IMR-90 (cell line): ENCODE data around the gene RXFP1. TPM values are rescaled to one million over a fixed set of nuclear protein-coding genes. Genes with fewer than 3 reads are reported as not detected.

ENCODE experiments used
- ATAC-seq: fragments of 200-7000 bp; cut with Tn5 transposase; 2 replicates; pipeline ENCODE4 v1.9.1; 2020; ENCODE audit warnings: low read depth, mild to moderate bottlenecking, moderate library complexity
- BruUV-seq: library from RNA; stranded (reverse); fragments of 400-500 nt; replicated peaks from 2 replicates; lab custom pipeline; 2021; lab: Mats Ljungman, UMichigan
- CTCF ChIA-PET: fragments of 300-600 bp; formaldehyde crosslinking; extraction: SDS; loops from one replicate; lab custom pipeline; 2021; ENCODE audit warnings: antibody characterized with exemption; lab: Yijun Ruan, JAX
- POLR2A ChIA-PET: fragments of 300-600 bp; sonication (Branson Sonifier 250); formaldehyde crosslinking; loops from one replicate; lab custom pipeline; 2022; ENCODE audit warnings: antibody characterized with exemption; ENCODE audit not compliant: unreplicated experiment; lab: Charles Lee
- DNase-seq: peaks from one replicate; pipeline ENCODE4 v3.0.0; 2013
- H2AFZ ChIP-seq: replicated peaks from 2 replicates; pipeline ENCODE3; 2013; ENCODE audit warnings: low read length, mild to moderate bottlenecking; ENCODE audit not compliant: poor library complexity
- H2AK5ac ChIP-seq: 2 replicates; pipeline ENCODE4 v1.6.1; 2013; ENCODE audit warnings: low read depth, low read length, inconsistent platforms
- H2AK9ac ChIP-seq: replicated peaks from 2 replicates; pipeline ENCODE3; 2013; ENCODE audit warnings: mild to moderate bottlenecking, low read depth, low read length, moderate library complexity; ENCODE audit not compliant: poor library complexity
- H2BK120ac ChIP-seq: 2 replicates; pipeline ENCODE4 v1.6.1; 2013; ENCODE audit warnings: low read depth, low read length, inconsistent platforms
- H2BK15ac ChIP-seq: 3 replicates; pipeline ENCODE4 v1.6.1; 2013; ENCODE audit warnings: low read depth, low read length, inconsistent platforms
- H2BK20ac ChIP-seq: 2 replicates; pipeline ENCODE4 v1.6.1; 2013; ENCODE audit warnings: low read depth, mild to moderate bottlenecking, inconsistent platforms, low read length, moderate library complexity
- H2BK5ac ChIP-seq: 2 replicates; pipeline ENCODE4 v1.6.1; 2013; ENCODE audit warnings: mild to moderate bottlenecking, low read depth, low read length, inconsistent platforms; ENCODE audit not compliant: poor library complexity, severe bottlenecking
- H3K14ac ChIP-seq: replicated peaks from 2 replicates; pipeline ENCODE4 v1.6.1; 2013; ENCODE audit warnings: low read depth, low read length, inconsistent platforms
- H3K18ac ChIP-seq: 2 replicates; pipeline ENCODE4 v1.6.1; 2013; ENCODE audit warnings: low read depth, low read length, control low read depth
- H3K23ac ChIP-seq: 2 replicates; pipeline ENCODE4 v1.6.1; 2013; ENCODE audit warnings: low read depth, low read length, inconsistent platforms
- H3K27ac ChIP-seq: 2 replicates; pipeline ENCODE4 v1.5.1; 2013; ENCODE audit warnings: mild to moderate bottlenecking, control low read depth, low read length; ENCODE audit not compliant: insufficient read depth
- H3K27me3 ChIP-seq: 2 replicates; pipeline ENCODE4 v1.6.1; 2013; ENCODE audit warnings: low read length; ENCODE audit not compliant: control insufficient read depth, insufficient read depth
- H3K36me3 ChIP-seq: 2 replicates; pipeline ENCODE4 v1.6.1; 2013; ENCODE audit warnings: low read length, mixed read lengths; ENCODE audit not compliant: control insufficient read depth, insufficient read depth
- H3K4ac ChIP-seq: 2 replicates; pipeline ENCODE4 v1.6.1; 2013; ENCODE audit warnings: low read depth, low read length, inconsistent platforms
- H3K4me1 ChIP-seq: 2 replicates; pipeline ENCODE4 v1.6.1; 2013; ENCODE audit warnings: low read length, mixed read lengths; ENCODE audit not compliant: control insufficient read depth, insufficient read depth
- H3K4me2 ChIP-seq: 2 replicates; pipeline ENCODE4 v1.6.1; 2013; ENCODE audit warnings: low read depth, mild to moderate bottlenecking, control low read depth, low read length, moderate library complexity
- H3K4me3 ChIP-seq: 2 replicates; pipeline ENCODE4 v1.5.1; 2013; ENCODE audit warnings: low read depth, mild to moderate bottlenecking, control low read depth, low read length, moderate library complexity; ENCODE audit not compliant: insufficient read depth
- H3K56ac ChIP-seq: 2 replicates; pipeline ENCODE4 v1.6.1; 2013; ENCODE audit warnings: low read length, inconsistent platforms; ENCODE audit not compliant: insufficient read depth; ENCODE audit errors: extremely low read depth
- H3K79me1 ChIP-seq, 2 experiments: 2 replicates each; pipeline ENCODE4 v1.6.1; 2013; ENCODE audit warnings: low read length in 2 of 2, inconsistent platforms in 1 of 2, low read depth in 1 of 2
- H3K9ac ChIP-seq: 2 replicates; pipeline ENCODE4 v1.6.1; 2013; ENCODE audit warnings: low read depth, low read length, control low read depth
- H3K9me1 ChIP-seq: 2 replicates; pipeline ENCODE4 v1.6.1; 2013; ENCODE audit warnings: low read length, inconsistent platforms; ENCODE audit not compliant: insufficient read depth
- H3K9me3 ChIP-seq: 2 replicates; pipeline ENCODE4 v1.6.1; 2013; ENCODE audit warnings: low read length; ENCODE audit not compliant: control insufficient read depth, insufficient read depth
- H4K20me1 ChIP-seq: 2 replicates; pipeline ENCODE4 v1.6.1; 2013; ENCODE audit warnings: low read length, inconsistent platforms; ENCODE audit not compliant: insufficient read depth
- H4K5ac ChIP-seq: 2 replicates; pipeline ENCODE4 v1.6.1; 2013; ENCODE audit warnings: mild to moderate bottlenecking, low read depth, low read length, control low read depth
- H4K8ac ChIP-seq, 2 experiments: 2 replicates each; pipeline ENCODE4 v1.6.1; 2013; ENCODE audit warnings: low read depth in 2 of 2, low read length in 2 of 2, control low read depth in 1 of 2, inconsistent platforms in 1 of 2
- H4K91ac ChIP-seq: 2 replicates; pipeline ENCODE4 v1.6.1; 2013; ENCODE audit warnings: low read depth, low read length, inconsistent platforms; ENCODE audit not compliant: insufficient read depth
- MAZ ChIP-seq: IDR thresholded peaks from 2 replicates; pipeline ENCODE4 v1.6.1; 2012; ENCODE audit warnings: low read depth, mild to moderate bottlenecking, low read length, improper control_type of control experiment, moderate library complexity, borderline replicate concordance
- RAD21 ChIP-seq: IDR thresholded peaks from 2 replicates; pipeline ENCODE4 v1.6.1; 2012; ENCODE audit warnings: low read length, improper control_type of control experiment
- WGBS, 2 experiments: methylation state at CpG; one replicate each; pipeline versions ENCODE4 v1.1.5 to v1.1.7; 2013; ENCODE audit warnings: missing lambda C conversion rate in 2 of 2; ENCODE audit not compliant: insufficient read length in 1 of 2; ENCODE audit errors: extremely low coverage in 2 of 2; 5-methylcytosine and 5-hydroxymethylcytosine counted together
- dilution Hi-C: fragments of 300-500 bp; cut with HindIII; formaldehyde crosslinking; loops from one replicate; pipeline ENCODE4 v1.14.3; 2018; ENCODE audit warnings: low sequenced_read_pairs; ENCODE audit not compliant: unreplicated experiment
- in situ Hi-C: fragments of 300-500 bp; cut with MboI; formaldehyde crosslinking; loops from 3 replicates; pipeline ENCODE4 v1.14.3; 2019; ENCODE audit warnings: low sequenced_read_pairs, inconsistent platforms, mixed read lengths
- intact Hi-C: fragments of 100-400 bp; cut with micrococcal nuclease; formaldehyde crosslinking; loops from 2 replicates; pipeline ENCODE4 v1.10.0; 2022
- polyA plus RNA-seq, 3 experiments: library from polyadenylated mRNA; depleted of rRNA; stranded (reverse); fragments of >200 nt; gene quantifications; 2 replicates each; pipeline ENCODE4 v1.2.3, GENCODE V29; 2012; ENCODE audit warnings: low replicate concordance in 1 of 3
- total RNA-seq: library from RNA; depleted of rRNA; stranded (reverse); fragments of >200 nt; gene quantifications from 2 replicates; pipeline ENCODE4 v1.2.3, GENCODE V29; 2012
- TF ChIP-seq, protein P1 (sequence below): fragments of 150-350 bp; IDR thresholded peaks from 2 replicates; pipeline ENCODE4 v1.6.1; 2016; ENCODE audit warnings: low read depth, mild to moderate bottlenecking, low read length, moderate library complexity, borderline replicate concordance
- TF ChIP-seq, protein P2 (sequence below): conservative IDR thresholded peaks from 2 replicates; pipeline ENCODE4 v1.5.1; 2012; ENCODE audit warnings: mild to moderate bottlenecking, low read depth, low read length, improper control_type of control experiment

The RXFP1 gene
- total and polyA plus RNA-seq, 2 of the 4 experiments (the other 2 are of a cell fraction) = not detected

DNA sequence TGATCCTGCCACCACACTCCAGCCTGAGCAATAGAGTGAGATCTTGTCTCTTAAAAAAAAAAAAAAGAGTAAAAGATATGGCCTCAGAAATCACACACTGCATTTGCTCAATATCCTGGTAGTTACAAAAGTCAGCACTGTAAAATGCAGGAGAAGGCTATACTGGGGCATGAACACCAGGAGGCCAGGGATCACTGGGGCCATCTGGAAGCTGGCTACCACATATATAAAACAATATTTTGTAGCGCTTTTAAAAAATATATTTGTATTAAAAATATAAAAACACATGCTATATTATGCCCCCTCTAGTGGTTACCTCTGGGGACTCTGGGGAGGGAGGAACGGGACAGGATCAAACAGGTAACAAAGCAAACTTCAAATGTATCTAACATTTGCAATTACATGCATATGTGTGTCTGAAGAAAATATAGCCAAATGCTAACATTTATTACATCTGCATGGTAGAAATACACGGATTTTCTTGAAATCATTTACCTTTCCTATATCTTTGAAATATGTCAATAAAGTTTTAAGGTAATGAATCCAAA is 146.0 kb downstream of the RXFP1 start:
- Histone ChIP-seq H3K14ac (no peak overlapping the region), H3K27ac (no peak overlapping the region), H3K4me1 (no peaks in the 10 kb centered on the region), H3K36me3 (no peaks in the 10 kb centered on the region), H2BK20ac (no peak overlapping the region), H3K9me1 (no peaks in the 10 kb centered on the region), H4K20me1 (no peaks in the 10 kb centered on the region), H3K79me1 (peaks cover 2 to 21% of the 10 kb centered on the region in 2 experiments; a peak in 2 of 4 replicates), H3K9ac (no peak overlapping the region), H4K8ac (no peak overlapping the region), H3K4me3 (no peak overlapping the region), H4K91ac (no peak overlapping the region), H3K4me2 (no peak overlapping the region), H2AFZ (no peak overlapping the region), H4K5ac (no peak overlapping the region), H2AK9ac (no peak overlapping the region), H3K27me3 (no peaks in the 10 kb centered on the region), H3K56ac (no peak overlapping the region), H2BK15ac (no peak overlapping the region), H2BK120ac (no peak overlapping the region), H2AK5ac (no peak overlapping the region), H3K4ac (no peak overlapping the region), H3K18ac (no peak overlapping the region), H2BK5ac (no peak overlapping the region), H3K23ac (no peak overlapping the region), H3K9me3 (no peaks in the 10 kb centered on the region)
- in situ Hi-C loops = no loop called here
- TF ChIP-seq, protein P1, sequence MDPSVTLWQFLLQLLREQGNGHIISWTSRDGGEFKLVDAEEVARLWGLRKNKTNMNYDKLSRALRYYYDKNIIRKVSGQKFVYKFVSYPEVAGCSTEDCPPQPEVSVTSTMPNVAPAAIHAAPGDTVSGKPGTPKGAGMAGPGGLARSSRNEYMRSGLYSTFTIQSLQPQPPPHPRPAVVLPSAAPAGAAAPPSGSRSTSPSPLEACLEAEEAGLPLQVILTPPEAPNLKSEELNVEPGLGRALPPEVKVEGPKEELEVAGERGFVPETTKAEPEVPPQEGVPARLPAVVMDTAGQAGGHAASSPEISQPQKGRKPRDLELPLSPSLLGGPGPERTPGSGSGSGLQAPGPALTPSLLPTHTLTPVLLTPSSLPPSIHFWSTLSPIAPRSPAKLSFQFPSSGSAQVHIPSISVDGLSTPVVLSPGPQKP = no peak
- TF ChIP-seq, protein P2, sequence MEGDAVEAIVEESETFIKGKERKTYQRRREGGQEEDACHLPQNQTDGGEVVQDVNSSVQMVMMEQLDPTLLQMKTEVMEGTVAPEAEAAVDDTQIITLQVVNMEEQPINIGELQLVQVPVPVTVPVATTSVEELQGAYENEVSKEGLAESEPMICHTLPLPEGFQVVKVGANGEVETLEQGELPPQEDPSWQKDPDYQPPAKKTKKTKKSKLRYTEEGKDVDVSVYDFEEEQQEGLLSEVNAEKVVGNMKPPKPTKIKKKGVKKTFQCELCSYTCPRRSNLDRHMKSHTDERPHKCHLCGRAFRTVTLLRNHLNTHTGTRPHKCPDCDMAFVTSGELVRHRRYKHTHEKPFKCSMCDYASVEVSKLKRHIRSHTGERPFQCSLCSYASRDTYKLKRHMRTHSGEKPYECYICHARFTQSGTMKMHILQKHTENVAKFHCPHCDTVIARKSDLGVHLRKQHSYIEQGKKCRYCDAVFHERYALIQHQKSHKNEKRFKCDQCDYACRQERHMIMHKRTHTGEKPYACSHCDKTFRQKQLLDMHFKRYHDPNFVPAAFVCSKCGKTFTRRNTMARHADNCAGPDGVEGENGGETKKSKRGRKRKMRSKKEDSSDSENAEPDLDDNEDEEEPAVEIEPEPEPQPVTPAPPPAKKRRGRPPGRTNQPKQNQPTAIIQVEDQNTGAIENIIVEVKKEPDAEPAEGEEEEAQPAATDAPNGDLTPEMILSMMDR = peak; percentile 39
- TF ChIP-seq MAZ = no peak
- TF ChIP-seq RAD21 = peak; percentile 27; the same call in 1 of the 2 replicates
- intact Hi-C loops = no loop called here
- CTCF ChIA-PET = interaction anchor here (0.6 to 2.0 kb wide), 4 partner anchors 12 to 629 kb away, joined by 3 to 6 read pairs (median 4); no protein-coding TSS in a partner anchor
- dilution Hi-C loops = no loop called here
- no peak for ATAC-seq
- peak; percentile 25 for DNase-seq
- no CpG with 5 or more reads among the region's 3 CpGs for WGBS, 2 experiments
- no TSS peak for BruUV-seq
- POLR2A ChIA-PET = interaction anchor here (0.7 kb wide), 1 partner anchor 10 kb away, joined by 3 read pairs; no protein-coding TSS in a partner anchor
